GM18858 (cell line): Measurements from ENCODE around the gene SUSD2.

Experiments used
- ATAC-seq: cut with Tn5 transposase; IDR thresholded peaks from one replicate; pipeline ENCODE4 v1.9.1; 2021; ENCODE audit not compliant: unreplicated experiment

SUSD2 gene

GRCh38 chr22:24153353-24153752, 27.9 kb upstream of the SUSD2 start:
- ATAC-seq: no peak

GRCh38 chr22:24153959-24154358, 27.3 kb upstream of the SUSD2 start:
- ATAC-seq: no peak

GRCh38 chr22:24154826-24155225, 26.5 kb upstream of the SUSD2 start:
- no peak for ATAC-seq

GRCh38 chr22:24155627-24156140, 25.6 kb upstream of the SUSD2 start:
- ATAC-seq: no peak

DNA sequence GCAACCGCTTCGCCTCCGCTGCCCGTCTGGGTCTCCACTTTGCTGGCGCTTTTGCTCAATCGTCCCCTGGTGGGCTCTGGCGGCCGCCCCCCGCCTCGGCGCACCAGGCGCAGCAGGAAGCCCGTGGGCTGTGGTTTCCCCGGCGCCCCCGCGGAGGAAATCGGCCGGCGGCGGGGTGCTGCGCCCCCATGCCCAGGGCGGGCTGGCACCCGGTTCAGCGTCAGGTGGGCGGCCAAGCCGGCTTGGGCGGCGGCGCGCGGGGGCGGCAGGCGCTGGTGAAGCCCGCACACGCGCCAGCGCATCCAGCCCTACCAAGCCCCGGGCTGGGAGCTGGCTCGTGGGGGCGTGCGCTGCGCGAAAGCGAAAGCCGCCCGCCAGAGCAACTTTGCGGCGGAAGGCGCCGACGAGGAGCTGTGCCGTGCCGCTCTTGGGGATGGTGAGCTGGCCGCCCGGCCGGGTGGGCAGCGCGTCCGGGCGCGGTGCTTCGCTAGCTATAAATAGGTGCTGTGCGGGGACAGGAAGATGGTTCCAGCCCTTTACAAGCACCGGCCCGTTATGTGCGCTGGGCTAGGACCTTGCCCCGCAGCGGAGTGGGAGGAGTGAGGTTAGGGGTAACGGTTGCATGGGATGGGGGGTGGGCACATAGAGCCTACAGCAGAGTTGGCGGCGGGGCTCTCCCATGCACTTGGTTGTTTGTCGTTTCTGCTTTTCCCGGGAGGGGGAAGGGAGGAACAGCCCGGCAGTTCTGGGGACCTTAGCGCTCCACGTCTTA, 25.0 kb upstream of the SUSD2 start:
- no peak for ATAC-seq

- peak; percentile 62 for ATAC-seq
Measured at GRCh38 chr22:24156913-24157821, 24.1 kb upstream of the SUSD2 start.

DNA sequence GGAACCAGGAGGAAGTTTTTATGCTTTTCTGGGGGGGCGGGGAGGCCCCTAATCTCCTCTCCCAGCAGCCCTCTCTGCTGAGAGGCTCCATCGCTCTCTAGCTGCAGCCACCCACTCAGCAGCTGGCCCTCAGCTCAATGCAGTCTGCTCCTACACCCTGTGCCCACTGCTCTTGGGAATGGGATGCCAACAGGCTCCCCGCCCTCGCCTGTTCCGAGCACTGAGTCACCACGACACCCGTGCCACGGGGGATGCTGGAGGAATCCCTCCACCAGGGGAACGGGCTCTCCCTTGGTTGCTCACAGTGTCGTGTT, 23.5 kb upstream of the SUSD2 start:
- ATAC-seq: no peak

GRCh38 chr22:24159650-24160049, 21.6 kb upstream of the SUSD2 start:
- no peak for ATAC-seq

GRCh38 chr22:24160546-24160945, 20.7 kb upstream of the SUSD2 start:
- no peak for ATAC-seq

DNA sequence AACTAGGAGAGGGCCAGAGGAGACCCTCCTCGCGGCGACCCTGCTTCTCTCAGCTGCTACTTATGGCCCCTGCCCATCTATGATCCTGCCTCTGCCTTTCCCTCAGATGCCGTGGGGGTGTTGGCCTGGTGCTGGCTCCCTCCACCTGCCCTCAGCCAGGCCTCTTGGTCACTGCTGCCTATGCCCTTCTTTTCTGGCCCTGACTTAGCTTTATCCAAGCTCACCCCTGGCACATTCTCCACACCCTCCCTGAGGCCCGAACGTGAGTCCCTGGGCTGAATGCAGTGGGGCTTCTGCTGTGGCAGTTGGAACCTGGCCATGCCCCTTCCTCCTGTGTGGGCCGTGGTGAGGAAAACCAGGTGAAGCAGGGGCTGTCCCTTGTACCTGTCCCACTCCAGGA, 19.8 kb upstream of the SUSD2 start:
- no peak for ATAC-seq

DNA sequence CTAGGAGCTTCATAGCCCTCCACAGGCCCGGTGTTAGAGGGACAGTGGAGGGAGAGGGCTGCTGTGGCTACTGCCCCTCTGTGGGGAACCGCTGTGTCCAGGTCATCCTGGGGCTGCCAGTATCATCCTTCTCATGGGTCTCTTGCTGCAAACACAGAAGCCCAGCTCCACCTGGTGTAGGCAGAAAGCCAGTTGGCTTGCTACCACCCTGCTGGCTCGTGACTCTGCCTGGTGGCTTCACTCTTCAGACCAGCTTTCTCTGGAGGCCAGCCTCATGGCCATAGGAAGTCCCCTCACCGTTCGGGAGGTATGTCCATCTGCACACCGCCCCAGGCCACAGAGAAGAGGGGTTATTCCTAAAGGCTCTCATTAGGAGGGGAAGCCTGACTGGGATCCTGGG, 19.4 kb upstream of the SUSD2 start:
- no peak for ATAC-seq

DNA sequence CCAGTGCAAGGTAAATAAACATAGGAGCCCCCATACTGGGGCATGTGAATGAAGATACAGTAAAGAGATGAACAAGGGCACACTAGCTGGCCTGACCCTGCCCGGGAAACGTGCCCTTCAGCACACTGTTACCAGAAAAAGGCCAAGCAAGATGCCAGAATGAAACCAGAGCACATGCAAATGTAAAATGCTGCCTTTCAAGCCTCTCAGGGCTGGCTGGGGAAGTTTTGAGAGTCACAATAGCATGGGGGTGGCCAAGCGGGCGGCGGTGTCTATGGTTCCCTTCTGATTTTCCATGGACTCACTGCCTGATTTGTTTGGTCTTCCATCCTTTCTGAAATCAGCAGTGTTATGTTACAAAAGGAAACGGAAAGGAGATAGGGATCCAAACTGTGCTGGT, 18.9 kb upstream of the SUSD2 start:
- ATAC-seq: no peak

DNA sequence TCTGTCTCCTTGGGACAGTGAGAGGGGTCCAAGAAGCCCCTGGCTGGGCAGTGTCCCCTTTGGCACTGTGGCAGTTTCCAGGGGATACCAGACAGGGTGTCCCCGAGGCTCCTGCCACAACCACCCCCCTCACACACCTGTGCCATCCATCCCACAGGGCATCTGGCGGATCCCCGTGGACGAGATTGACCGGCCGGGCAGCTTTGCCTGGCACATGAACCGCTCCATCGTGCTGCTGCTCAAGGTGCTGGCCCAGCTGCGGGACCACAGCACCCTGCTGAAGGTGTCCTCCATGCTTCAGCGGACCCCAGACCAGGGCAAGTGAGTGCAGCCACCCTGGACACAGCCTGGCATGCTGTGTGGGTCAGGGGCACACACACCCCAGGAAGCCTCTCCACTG, 17.0 kb upstream of the SUSD2 start:
- no peak for ATAC-seq

DNA sequence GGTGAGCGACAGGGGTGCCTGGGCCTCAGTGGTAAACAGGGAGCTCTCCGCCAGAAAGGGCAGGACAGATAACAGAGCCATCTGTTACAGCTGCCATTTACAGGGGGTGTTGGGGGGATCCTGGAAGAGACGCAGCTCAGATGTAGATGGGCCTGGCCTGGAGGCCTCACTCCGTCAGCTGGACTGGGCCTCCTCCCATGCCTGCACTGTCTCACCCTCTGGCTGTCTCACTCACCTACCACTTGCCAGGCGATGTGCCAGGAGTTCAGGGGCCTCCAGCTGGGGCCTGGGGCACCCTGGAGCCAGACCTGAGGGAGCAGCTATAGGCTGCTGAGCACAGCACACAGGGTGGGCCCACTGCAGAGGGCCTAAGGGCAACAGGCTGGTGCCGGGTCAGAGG, 16.3 kb upstream of the SUSD2 start:
- no peak for ATAC-seq

DNA sequence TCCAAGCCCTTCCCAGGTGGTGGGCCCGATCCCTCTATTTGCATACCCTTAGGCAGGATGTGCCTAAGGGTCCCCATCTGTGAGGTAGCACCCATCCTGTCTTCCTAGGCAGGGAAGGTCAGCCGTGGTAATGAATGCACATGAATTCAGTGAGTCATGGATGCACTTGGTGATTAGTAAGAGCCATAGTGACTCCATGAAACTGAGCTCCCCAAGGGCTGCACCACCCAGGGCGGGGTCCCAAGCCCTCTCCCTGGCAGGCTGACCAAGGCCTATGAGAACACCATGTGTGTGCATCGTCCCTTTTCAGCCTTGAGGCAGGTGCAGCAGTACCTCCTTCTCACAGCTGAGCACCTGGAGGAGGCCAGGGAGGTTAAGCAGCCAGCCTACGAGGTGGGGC, 15.6 kb upstream of the SUSD2 start:
- ATAC-seq: no peak

GRCh38 chr22:24166811-24167210, 14.5 kb upstream of the SUSD2 start:
- no peak for ATAC-seq

DNA sequence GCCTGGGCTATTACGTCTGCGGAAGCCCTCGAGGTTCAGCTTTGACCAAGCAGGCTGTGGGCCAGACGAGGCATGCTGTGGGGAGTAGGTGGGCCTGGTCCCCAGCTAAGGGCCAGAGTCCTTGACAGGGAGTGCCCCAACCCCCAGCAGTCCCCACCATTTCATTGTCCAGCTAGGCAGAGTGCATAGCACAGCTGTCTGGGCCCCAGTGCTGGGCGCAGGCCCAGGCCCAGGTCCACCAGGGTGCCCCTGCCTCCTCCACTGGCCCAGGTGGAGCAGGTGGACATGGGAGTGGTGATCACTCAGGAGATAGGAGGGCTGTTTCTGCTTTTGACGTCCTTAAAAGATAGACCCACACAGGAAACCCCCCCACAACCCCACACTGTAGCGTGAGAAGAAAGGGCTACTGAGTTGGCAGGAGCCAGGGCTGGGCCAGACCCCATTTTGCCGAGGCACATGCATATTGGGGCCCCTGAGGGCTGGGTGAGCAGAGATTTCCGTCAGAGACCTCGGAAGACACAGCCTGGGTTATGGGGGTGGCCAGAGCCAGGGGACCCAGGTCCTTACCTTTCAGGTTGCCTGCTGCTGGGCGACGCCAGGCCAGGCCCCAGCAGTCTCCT, 11.7 kb upstream of the SUSD2 start:
- ATAC-seq: no peak

DNA sequence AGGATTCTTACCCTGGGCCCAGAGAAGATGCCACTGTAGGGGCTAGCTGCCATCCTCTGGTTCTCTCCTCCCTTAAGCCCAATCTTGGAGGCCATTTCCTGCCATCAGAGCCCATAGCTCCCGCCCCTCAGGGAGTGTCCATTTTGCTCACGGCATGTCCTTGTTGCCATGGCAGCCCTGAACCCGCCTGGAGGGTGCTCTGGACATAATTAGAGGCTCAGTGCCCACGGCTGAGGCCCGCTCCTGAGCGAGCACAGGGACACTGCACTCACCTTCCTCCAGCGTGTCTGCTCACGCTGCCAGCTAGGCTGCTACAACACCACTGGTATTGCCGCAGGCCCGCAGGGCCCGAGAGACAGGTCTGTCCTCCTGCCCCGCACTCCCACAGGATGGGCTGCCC, 11.1 kb upstream of the SUSD2 start:
- ATAC-seq: no peak

DNA sequence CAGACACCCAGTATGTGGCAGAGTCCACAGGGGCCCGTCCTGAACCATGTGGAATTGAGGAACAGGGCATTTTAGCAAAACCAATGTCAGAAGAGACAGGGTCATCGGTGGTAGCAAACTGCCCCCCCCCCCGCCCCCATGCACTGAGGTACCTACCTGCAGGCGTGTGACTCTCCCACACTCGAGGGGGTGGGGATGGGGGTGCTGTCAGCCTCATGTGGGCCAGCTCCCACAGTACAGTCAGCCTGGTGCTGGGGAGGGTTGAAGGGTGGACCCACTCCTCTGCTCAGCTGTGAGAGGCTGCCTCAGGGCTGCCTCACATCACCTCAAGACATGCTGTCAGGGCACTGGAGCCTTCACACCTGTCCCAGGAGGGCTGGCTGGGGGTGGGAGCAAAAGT, 10.7 kb upstream of the SUSD2 start:
- ATAC-seq: no peak

- no peak for ATAC-seq
Measured at GRCh38 chr22:24171822-24172221, 9.5 kb upstream of the SUSD2 start.

GRCh38 chr22:24175160-24175808, 6.0 kb upstream of the SUSD2 start:
- ATAC-seq: no peak
